8988T (cell line): ENCODE measurements around the gene GLYR1.

Source experiments
- DNase-seq: peaks from one replicate; pipeline ENCODE4 v3.0.0; 2011

The GLYR1 gene

DNA sequence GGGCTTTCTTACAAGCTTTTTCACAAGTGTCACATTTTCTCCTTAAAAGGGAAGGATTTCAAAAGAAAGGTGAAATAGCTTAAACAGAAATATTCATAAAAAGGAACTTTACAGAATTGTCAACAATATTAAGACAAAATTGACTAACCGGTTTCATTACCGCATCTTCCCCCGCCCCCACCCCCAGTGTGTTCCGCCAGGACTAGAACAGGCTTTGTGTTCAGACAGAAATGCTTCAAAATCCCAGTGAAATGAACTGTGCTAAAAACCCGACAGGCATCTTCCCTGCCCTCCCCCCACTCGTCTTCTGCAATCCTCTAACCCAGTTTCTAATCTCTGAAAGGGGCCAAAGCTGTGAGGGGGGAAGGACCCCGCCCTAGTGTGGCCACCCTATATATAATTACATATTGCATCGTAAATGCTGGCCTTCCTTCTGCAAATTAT lies 43.7 kb downstream of the GLYR1 start:
- no peak for DNase-seq

DNA sequence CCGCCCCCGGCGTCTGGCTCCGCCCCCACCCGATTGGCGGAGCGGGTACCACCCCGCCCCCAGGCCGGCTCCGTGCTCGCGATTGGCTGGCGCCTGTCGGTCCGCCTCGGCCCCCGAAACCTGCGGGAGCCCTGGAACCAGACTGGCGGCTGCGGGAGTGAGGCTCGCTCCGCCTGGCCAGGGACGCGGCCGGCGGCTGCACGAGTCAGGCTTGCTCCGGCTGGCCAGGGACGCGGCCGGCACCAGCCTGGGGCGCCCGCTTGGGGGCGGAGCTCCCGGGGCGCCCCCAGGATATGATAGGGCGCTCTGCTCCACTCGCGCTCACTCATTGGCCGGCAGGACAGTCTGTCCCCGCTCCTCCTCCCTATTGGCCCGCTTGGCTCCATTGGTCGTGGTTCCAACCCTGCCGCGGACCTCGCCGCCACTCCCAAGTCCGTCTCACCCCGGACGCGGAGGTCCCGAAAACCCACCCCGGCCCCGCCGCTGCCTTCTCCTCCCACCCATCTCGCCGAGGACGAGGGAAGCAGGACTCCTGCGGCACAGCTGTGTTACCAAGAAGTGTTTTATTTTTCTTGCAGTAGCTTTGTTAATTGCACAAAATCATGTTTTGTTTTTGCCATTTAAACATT lies 44.3 kb downstream of the GLYR1 start:
- peak; percentile 79 for DNase-seq

DNA sequence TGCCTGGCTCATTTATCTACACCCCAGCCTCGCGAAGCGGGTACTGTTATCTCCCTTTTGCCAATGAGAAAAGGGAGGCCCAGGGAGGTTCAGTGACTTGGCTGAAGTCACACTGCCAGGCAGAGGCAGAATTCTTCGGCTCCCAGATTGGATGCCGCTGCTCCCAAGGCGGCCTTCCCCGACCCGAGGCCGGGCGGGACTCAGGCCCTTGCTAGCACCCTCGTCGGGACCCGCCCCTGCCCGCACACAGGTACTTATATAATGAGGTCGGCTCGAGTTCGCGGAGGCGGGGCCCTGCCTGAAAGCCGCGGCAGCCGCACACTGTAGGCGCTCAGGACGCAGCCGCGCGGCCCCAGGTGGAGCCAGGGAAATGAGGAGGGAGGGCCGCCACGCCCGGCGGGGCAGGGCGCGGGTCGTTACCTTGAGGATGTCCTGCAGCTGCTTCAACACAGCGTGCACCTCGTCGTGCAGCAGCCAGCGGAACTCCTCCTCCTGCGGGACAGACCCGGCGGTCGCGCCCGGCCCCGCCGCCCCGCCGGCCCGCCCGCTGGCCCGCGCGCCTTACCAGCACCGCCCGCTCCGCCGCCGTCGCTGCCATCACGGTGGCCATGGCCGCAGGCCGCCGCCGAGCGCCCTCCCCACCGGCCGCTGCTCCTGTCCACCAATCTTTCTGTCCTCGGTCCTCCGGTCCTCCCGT lies 45.0 kb downstream of the GLYR1 start, which contains the start of gene ROGDI:
Gene ROGDI, minus strand, starts transcription at position 672 of the 697 bp plus-strand sequence. Its CDS starts 62 bp downstream, at position 610.
- DNase-seq: peak; percentile 40

DNA sequence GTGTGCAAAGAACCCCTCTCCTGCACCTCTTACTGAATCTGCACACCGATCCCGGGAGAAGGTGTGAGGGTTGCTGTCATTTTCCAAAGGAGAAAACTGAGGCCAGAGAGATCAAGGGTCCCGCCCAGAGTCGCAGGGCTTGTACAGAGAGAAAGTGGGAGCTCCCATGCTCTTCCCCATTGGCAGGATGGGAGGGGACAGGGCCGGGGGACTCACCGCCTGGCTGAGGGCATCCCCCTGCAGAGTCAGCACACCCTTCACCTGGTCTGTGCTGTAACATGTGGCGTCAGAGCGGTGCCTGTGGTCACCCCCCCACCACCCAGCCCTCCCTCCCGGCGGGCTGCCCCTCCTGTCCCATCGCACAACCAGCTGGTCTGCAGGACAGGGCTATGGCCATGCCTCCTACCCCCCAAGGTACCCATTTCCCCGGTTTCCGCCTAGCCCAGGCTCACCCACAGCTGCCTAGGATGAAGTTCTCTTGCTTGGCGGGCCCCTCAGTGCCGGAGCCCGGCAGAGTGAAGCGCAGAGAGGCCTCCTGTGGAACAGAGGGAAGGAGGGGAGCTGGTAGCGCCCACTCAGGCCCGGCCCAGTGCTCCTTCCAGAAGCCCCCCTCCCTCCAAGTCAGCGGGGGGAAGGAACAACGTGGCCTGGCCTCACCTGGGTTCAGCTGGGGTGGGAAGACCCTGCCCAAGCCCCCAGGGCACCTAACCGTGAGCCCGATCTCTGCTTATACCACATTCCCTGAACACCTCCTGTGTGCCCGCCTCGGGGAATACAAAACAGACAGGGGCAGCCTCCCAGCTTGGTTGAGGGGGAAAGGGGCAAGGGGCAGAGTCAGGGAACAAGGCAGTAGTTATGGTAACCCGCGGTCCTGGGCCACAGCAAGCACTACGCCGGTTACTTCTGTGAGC lies 45.8 kb downstream of the GLYR1 start:
- DNase-seq: no peak

DNA sequence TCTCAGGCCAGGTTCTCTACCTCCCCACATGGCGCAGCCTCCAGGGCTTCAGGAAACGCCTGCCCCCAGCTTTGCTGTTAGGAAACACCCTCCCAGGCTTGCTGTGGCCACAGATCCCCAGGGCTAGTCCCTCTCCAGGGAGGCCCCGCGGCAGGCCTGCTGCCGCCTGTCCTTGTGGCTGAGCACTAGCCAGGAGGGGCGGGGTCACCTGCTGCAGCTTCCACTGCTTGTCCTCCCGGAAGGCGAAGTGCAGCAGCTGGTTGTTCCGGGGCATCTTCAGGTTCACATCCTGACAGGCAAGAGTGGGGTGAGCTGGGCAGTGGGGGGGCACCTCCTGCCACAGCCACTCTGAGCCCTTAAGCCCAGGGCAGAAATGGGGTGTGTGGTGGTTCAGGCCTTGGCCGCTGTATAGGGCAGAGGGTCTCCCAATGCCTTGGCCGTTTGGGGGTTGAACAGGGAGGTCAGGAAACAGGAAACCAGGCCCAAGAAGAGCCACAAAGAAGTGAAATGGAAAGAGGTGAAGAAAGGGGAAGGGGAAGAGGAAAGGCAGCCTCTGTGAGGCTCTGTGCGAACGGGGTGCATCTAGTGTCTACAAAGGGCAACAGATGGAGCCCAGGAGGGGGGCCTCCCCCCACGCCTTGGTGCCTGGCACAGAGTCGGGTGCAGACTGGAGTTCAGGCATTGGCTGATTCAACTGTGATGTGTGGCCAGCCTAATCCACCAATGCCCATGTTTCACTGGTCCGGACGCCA lies 46.6 kb downstream of the GLYR1 start:
- no peak for DNase-seq

DNA sequence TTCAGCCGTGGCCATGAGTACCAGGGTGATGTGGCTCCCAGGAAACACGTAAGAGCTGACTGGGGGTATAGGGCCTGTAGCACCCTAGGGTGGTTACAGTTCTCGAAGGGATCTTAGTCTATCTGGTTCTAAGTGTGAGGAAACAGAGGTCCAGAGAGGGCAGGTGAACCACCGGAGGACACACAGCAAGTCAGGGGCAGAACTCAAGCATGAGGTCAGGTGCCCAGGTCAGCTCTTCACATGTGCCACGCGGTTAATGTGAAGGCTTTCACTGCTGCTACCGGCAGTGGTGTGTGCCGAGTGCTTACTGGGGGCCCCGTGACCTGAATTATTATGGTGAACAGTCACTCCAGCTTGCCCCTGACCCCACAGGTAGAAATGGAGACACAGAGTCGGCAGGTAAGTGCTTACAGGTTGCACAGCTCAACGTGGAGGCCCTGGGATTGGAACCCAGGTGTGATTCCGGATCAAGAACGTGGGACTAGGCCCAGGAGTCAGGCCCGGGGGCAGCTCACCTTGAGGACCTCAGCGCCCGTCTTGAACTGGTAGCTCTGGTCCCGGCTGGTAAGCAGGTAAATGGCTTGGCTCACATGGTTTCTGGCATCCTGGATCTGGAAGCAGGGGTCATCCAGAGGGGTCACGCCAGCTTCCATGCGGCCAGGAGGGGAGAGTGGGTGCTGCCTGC lies 47.8 kb downstream of the GLYR1 start:
- no peak for DNase-seq

DNA sequence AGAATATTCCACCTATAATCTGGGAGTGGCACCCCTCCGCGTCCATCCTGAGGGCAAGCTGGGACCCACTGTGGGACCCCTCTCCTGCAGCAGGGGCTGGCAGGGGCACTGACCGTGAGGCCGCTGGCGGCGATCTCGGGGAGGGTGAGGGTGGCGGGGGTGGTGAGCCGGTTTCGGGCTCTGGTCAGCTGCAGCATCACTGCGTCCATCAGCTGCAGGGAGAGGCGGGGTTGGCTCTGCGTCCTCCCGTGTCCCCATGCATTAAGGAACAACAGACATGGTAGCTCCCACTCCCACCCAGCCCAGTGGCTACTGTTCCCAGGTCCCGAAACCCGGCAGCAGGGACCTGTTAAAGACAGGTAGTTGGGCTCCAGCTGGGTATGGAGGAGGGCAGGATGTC lies 48.6 kb downstream of the GLYR1 start:
- DNase-seq: no peak

DNA sequence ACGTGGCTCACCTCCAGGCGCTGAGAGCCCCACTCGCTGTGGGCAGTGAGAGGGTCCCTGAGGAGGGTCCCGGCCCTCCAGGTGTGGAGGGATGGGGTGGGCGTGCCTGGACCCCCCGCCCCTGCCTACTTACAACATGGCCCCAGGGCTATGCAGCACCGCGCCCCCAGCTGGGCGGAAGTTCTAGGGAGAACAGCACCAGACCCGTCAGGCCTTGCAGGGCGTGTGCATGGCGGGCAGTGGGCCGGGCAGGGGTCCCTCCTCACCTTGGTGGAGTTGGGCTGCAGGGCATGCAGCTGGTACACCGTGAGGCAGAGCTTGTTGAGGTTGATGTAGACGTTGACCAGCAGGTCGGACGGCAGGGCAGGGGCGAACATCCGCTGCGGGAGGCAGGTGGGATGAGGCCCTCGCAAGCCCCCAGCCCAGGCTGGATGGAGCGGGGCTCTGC lies 49.3 kb downstream of the GLYR1 start:
- DNase-seq: no peak

DNA sequence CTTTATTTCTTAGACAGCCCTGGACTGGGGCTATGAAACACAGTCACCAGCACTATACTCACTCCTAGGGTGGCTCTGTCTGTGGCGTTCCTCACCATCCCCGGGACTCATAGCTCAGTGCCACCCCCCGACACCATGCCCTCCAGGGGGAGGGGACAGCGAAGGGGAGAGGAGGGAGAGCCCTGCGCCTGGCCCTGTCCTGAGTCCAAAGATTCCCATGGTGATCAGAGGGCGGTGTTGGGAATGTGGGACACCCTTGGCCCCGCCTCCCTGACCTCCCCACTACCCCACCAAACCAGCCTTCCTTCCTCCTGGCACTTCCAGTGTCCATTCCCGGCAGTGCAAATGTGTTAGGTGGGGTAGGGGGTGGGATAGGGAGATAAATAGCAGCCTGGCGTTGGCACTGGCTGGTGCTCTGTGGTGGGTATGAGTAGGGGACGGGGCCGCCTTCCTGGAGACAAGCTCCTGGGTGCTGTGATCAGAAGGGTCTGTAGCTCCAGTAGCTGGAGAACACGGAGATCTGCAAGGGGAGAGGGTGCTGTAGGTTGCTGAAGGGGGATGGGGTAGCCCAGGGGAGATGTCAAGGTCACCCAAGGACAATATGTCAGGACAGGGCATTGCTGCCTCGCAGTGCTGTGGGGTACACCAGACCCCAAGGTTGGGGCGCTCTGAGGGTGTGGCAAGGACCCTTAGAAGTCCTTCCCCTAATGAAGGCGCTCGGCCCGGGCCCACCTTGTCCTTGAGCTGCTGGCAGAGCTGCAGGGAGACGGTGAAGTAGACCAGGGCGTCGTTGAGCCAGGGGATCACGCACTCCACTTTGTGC lies 49.9 kb downstream of the GLYR1 start:
- no peak for DNase-seq

DNA sequence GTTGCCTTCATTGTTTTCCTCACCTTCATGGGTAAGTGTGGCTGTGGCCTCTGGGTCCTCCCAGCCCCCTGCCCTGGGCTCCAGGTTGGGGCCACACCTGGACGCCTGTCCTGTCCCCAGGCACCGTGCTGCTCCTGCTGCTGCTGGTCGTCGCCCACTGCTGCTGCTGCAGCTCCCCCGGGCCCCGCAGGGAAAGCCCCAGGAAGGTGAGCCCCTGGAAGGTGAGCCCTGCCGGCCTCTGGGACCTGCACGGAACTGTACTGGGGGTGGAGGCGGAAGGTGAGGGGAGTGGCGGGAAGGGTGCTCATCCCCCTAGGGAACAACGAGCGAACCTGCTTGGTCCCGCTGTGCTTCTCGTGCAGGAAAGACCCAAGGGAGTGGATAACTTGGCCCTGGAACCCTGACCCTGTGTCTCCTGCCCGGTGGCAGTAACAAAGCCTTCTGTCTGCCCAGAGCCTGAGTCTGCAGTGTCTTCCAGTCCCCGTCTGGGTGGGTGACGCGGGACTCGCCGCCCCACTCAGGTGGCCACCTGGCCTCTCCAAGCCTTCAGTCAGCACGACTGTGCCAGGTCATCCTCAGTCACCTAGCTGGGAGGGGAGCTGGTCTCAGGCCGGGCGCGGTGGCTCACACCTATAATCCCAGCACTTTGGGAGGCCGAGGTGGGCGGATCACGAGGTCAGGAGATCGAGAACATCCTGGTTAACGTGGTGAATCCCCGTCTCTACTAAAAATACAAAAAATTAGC lies 51.1 kb downstream of the GLYR1 start:
- DNase-seq: no peak

DNA sequence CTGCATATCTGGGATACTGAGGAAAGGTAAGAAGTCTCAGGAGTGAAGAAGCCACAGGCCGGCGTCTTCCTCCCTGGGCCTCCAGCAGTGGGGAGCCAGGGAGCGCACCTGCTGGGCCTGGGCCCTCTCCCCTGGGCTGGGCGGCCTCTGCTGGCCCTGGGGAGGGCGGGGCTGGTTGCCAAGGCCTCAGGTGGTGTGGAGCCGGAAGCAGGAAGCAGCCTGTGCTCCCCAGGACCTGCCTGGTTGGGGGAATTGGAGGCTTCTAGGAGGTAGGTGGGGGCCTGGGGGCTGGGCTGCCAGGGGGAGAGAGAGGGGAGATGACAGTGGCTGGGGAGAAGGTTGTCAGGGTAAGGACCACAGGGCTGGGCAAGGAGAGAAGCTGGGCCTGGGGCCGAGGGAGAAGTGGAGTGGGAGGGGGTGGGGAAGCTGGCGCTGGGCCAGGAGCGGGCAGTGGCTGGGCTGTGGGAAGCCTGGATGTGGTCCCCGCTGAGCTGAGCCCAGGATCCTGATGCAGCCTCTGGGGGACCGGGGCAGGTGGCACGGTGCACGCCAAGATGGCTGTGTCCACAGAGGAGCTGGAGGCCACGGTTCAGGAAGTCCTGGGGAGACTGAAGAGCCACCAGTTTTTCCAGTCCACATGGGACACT lies 51.8 kb downstream of the GLYR1 start, which contains the start of gene SMIM22:
Gene SMIM22, plus strand, starts transcription at position 189 of the 647 bp plus-strand sequence. Its CDS starts 366 bp downstream, at position 555.
- no peak for DNase-seq

DNA sequence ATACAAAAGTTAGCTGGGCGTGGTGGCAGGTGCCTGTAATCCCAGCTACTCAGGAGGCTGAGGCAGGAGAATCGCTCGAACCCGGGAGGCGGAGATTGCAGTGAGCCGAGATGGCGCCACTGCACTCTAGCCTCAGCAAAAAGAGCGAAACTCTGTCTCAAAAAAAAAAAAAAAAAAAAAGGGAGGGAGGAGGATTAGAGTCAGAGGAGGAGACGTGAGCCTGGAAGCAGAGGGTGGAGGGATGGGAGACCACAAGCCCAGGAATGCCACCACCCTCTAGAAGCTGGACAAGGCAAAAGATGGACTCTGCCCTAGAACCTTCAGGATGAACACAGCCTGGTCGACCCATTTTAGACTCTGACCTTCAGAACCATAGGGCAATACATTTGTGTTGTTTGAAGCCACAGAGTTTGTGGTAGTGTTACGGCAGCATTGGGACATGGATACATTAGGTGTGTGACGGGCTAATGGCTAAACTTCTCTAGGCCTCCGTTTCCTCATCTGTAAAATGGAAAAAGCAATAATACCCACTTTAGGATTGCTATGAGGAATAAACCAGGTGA lies 54.1 kb downstream of the GLYR1 start:
- no peak for DNase-seq

DNA sequence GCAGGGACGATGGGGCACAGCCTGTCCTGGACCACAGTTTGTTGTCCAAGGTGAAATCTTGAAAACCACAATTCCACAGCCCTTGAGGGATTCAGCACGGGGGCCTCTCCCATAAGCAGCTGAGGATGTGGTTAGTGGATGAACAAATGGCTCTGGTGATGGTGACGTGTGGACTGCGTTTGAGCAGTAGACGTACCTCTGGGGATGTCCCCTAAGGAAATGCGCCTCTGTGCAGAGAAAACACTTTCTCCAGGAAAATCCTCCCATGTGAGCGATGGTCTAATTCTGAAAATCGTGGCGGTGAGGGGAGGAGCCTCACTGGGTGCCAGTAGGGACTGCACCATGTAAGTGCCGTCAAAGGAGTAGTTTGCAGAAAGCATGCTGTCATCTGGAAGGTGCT lies 56.2 kb downstream of the GLYR1 start:
- DNase-seq: no peak

DNA sequence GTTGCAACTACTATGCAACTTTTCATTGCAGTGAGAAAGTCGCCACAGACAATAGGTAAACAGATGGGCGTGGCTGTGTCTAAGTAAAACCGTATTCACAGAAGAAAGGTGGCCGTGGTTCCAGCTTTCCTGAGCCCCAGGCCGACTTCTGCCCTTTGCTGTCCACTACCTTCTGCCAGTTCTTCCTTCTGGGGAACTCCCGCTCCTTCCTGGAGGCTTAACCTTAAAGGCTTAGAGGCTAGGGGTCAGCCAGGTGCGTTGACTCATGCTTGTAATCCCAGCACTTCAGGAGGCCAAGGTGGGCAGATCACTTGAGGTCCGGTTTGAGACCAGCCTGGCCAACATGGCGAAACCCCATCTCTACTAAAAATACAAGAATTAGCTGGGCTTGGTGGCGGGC lies 56.8 kb downstream of the GLYR1 start:
- DNase-seq: no peak

DNA sequence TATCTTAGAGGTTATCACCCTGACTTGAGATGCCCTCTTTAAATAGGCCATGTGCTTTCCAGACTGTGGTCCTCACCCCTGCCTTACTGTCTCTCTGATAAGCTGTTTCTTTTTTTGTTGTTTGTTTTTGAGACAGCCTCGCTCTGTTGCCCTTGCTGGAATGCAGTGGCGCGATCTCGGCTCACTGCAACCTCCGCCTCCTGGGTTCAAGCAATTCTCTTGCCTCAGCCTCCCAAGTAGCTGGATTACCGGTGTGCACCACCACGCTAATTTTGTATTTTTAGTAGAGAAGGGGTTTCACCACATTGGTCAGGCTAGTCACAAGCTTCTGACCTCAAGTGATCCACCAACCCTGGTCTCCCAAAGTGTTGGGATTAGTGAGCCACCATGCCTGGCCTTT lies 58.2 kb downstream of the GLYR1 start:
- DNase-seq: no peak

DNA sequence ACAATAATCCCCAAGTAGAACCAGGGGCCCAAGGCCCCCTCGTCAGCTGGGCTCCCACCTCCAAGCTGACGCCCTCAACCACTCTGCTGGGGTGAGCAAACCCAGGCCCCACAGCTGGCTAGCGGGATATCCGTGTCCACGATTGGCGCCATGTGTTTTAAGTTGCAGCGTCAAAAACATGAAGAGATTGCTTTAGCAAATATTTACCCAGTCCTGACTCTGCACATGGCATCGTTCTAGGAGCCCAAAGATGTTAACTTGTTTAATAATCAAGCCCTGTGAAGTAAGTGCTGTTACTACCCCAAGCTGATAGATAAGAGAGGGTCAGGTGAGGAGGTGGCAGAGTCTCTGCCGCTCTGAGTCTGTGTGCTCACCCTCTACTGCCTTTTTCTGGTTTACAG lies 58.6 kb downstream of the GLYR1 start:
- DNase-seq: no peak

DNA sequence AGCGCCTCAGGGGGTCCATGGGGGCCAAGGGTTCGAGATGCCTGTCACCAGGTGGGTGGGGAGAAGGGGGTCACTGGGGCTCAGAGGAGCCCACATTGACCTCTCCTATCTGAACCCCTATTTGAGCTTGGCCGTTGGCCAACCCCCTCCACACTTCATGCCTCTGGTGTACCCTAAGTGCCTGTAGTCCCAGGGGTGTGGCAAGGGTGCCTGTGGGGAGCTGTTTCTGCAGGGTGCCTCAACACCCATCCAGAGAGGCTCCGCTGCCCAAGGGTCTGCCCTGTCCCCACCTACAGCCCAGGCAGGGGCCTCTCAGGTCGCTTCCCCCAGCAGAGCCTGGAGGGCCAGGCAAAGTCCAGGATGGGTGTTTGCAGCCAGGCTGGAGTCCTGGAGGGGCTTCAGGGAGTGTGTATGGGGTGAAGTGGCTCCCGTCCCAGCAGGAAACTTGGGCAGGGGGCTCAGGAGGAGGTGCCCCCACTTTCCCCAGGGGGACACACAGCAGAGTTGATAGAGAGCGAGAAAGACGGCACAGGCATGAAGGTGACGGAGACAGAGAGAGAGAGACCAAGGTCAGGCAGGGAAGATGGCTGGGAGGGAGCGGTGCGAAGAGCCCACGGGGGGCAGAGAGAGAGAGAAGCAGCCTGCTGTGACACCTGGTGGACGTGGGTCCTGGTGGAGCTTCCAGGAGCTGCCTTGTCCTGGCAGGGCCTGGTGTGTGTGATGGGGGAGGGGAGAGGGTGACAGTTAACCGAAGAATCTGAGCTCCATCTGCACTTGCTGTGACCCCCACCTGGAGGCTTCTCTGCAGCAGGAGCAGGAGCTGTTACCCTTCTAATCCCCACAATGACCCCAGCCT lies 59.2 kb downstream of the GLYR1 start, which contains the start of gene SEPTIN12:
Gene SEPTIN12, minus strand, starts transcription at position 719 of the 856 bp plus-strand sequence. Its CDS starts 700 bp downstream, at position 19.
- DNase-seq: no peak

DNA sequence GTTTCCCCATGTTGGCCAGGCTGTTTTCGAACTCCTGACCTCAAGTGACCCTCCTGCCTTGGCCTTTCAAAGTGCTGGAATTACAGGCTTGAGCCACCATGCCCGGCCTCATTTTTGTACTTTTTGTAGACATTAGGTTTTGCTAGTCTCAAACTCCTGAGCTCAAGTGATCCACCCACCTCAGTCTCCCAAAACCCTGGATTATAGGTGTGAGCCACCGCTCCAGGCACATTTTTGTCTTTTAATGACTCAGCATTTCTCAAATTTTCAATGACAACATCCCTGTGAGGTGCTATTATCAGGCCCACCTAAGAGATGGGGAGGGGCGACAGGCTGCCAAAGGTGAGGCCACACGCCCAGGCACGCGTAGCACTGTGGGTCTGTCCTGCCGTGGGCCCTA lies 60.0 kb downstream of the GLYR1 start:
- no peak for DNase-seq
